Germinal center (tissue), 1 donor: Measurements from ENCODE around the gene ESPL1.

Experiments used
- DNase-seq: peaks from one replicate; pipeline ENCODE4 v3.0.0; 2012; ENCODE audit warnings: mixed read lengths, low spot score

ESPL1 gene

GRCh38 chr12:53231671-53231920 lies 36.5 kb upstream of the ESPL1 start:
- no peak for DNase-seq

DNA sequence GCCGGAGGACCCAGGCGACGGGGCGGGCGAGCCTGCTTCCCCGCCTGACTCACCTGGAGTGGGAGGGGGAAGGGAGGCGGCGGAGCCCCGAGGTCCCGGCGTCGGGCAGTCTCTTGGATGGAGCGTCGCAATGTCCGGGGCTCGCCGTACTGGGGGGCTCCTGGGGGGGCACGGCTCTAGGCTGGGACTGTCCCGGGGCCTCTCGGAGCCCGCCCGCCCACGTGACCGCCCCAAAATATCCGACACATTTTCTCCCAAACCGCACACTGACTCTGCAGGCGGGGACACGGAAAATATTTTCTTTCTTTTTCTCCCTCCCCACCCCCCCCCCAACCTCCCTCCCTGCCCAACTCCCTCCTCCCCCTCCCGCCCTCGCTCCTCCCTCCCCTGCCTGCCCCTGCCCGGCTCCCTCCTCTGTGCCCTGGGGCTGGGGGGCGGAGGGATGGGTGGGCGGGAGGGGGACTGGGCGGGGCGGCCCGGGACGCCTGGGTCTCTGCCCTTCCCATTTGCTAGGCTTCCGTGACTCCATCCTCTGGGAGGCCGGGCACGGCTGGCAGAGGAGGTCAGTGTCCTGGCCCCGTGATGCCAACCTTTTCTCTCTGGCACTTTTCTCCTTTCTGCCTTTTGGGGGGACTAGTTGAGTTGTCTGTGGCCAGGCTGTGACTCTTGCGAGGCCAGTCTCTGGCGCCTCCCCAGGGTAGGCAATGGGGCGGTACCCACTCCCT lies 36.0 kb upstream of the ESPL1 start, which contains the start of gene RARG:
Gene RARG, minus strand, starts transcription at position 289 of the 725 bp plus-strand sequence. CDS start 4,664 bp downstream, outside the sequence.
- peak; percentile 58 for DNase-seq

DNA sequence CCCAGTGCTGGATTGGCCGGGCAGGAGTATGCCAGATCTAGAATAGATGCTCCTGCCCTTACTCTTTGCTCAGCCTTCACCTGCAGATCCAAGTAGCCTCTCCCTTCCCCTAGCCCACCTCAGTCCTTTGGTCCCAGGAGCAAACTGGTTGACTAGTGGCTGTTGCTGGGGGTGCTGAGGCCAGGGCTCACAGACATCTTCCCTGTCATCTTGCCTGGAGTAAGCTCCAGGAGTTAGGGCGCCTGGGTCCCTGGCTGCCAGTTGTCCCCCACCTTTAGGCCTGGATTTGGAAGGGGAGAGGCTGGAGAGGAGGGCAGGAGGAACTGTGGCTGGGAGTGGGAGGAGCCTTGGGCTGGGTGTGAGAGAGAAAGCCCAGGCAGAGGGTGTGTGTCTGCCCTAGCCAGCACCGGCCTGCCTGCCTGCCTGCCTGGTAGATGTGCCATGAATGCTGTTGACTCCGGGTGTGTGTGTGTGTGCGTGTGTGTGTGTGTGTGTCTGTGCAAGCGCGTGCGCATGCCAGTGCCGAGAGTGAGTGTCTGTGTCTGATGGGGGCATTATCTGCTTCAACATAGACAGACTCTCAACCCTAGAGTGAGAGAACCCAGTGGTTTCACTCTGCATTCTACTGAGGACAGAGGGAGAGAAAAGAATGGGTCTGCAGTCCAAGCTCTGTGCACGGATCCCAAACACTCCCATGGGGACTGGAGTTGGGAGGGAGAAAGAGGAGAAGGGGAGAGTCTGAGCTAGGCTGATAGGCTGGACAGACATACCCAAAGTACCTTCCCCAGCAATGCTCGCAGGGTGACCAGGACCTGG lies 35.2 kb upstream of the ESPL1 start:
- no peak for DNase-seq

- no peak for DNase-seq
These were observed 34.4 kb upstream of the ESPL1 start for GRCh38 chr12:53233671-53234121.

GRCh38 chr12:53234271-53234914 lies 33.7 kb upstream of the ESPL1 start:
- no peak for DNase-seq

GRCh38 chr12:53235164-53235563 lies 32.9 kb upstream of the ESPL1 start:
- no peak for DNase-seq

- no peak for DNase-seq
These were observed 32.2 kb upstream of the ESPL1 start for GRCh38 chr12:53235742-53236442.

GRCh38 chr12:53236443-53237111 lies 31.5 kb upstream of the ESPL1 start:
- DNase-seq: no peak

GRCh38 chr12:53239643-53240258 lies 28.3 kb upstream of the ESPL1 start:
- DNase-seq: no peak

DNA sequence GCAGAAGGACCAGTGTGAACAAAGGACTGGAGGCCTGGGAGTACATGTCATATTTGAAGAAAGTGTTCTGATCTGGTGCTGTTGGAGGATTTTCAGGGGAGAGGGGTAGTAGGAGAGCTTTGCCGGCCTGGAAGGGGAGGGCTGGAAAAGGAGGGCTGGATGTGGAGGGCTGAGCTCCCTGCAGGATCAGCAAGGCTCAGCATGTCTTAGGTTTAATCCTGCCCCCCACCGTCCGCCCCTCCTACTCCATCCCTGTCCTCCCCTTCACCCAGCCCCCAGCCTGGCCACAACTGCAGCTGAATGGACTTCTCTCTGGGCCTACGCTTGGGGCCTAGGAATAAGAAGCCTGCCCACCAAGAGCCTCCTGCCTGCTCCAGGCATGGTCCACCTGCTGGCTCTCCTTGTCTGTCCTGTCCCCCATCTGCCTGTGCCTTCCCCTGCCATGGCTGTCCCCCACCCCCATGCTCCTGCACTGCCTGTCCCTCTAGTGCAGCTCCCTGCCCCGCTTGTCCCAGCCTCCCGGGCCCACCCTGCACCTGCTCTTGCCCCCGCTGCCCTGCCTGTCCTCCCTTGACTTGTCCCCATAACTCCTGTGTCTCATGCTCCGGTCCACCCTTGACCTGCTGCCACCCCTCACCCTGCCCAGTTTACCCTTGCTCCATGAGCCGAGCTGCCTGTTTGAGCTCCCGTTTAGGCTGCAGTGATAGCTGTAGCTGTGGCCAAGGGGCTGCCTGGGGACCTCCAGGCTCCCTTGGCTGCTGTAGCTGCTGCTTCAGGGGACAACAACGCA lies 26.3 kb upstream of the ESPL1 start:
- no peak for DNase-seq

DNA sequence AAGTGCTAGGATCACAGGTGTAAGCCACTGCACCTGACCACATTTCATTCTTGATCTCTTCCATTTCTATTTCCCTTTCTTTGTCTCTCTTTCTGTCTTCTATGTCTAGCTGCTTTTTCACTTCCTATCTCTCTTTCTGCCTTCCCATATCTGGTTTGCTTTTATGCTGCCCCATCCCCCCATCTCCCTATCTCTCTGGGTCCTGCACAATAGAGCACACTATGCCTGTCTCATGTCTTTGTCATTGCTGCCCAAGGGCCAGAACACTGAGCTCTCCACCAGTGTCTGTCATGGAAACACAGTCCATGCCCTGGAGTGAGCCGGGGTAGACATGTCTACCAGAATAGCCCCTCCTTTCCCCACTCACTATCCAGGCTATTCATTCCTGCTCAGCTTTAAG lies 23.8 kb upstream of the ESPL1 start:
- no peak for DNase-seq

DNA sequence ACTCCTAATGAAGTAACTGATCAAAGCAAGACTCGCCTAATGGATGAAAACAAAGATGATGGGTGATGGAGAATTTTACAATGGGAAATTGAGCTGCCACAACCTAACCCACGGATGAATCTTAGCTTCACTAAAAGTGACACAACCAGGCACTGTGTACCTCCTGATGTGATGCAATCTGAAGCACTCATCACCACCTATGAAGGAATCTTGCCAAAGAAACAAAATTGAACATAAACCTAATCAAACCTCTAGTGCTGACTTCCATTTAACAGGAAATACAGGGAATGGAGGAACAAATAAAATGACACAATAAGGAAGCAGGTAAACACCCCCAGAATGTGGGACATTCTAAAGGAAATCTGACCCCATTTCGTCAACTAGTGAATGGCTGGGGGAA lies 22.8 kb upstream of the ESPL1 start:
- no peak for DNase-seq

DNA sequence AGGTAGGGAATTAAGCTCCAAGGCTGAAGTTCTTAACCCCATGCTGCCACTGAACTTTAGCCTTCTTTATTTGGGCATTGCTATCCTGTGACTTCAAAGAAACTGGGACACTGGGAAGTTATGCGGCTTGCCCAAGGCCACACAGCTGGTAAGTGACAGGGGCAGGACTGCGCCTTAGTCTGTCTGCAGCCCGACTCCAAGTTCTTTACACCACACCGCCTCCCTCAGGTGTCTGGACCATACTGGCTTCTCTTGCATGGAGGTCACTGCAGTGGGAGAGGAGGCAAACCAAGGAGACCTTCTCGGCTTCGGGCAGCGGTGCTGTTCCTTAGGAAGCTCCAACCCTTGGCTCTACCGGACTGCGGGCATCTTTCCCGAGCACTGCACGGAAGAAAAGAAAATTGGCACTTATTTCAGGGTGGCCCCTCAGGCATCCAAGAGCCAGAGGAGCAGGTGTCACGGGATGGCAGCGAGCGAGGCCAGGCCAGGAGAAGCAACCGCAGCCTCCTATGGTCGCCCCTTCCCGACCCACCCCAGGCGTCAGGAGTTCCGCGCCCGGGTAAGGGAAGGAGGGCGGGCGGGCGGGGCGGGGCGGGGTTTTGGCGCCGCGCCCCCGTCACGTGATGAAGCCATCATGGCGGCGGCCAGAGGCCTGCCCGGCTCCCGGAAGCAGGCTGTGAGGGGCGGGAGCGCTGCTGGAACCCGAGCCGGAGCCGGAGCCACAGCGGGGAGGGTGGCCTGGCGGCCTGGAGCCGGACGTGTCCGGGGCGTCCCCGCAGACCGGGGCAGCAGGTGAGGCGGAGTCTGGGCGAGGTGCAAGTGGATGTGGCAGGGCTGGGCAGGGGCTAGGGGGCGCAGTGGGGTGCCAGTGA lies 16.4 kb upstream of the ESPL1 start:
- peak; percentile 91 for DNase-seq

DNA sequence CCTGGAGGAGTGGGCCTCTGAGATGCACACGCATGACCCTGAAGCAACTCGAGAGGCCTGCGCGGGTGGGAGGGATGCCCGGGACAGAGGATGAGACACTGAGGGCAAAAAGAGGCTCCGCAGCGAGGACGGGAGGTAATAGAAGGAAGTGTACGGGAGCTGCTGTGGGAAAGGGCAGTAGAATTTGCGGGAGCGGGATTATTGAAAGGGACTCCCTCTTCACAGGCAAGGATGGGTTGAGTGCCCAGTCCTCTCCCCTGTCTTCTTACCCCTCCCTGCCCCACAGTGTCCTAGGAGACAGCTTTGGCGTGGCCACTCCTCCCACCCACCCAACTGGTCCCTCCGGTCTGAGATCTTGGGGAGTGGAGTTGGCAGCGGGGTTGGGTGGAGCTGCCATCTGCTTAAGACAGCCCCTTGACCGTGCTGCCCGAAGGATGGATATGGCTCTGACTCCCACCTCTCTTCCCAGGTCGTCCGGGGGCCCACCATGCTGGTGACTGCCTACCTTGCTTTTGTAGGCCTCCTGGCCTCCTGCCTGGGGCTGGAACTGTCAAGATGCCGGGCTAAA lies 15.7 kb upstream of the ESPL1 start:
- no peak for DNase-seq

- no peak for DNase-seq
These were observed 14.8 kb upstream of the ESPL1 start for GRCh38 chr12:53253298-53253697.

DNA sequence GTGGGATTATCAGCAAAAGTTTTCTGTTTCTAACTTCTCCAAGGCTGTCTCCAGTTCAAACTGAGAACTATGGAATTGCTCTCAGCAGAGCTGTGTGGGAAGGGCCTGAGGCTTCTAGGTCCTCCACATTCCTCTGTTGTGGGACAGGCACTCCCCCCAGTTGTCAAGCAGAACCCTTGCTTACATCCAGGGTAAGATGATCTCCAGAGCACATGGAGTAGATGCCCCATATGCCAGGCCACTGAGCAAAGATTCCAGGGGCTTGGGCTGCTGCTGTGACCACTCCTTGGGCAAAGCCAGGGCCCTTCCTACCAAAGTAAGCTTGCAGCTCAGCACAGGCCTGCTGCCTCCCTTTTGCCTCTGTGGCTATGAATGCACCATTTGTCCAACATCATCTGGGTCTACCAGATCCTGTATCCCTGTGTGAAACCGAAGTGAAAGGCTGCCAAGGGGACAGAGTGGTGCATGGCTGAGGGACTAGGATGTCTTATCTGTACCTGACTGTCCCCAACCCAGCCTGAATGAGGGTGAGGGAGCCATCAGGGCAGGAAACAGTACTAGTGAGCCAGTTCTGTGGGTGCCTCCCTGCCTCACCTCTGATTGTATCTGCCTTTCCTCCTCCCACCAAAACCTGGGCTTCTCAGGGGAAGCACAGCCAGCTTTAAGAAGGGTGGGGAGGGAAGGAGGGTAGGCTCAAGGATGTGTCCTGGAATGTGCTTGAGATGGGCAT lies 13.1 kb upstream of the ESPL1 start:
- DNase-seq: no peak

DNA sequence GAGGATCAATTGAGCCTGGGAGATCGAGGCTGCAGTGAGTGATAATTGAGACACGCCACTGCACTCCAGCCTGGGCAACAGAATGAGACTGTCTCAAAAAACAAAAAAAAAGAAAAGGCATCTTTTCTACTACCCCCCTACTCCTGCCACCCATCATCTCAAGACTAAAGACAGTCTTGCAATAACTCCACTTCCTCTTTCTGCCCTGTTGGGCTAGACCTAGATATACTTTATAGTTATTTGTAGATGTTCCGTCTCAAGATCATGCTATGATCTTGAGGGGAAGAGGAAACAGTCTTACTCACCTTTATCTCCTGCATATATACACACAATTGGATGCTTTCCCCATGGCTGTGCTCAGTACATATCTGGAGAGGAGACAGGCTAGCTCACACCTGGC lies 12.1 kb upstream of the ESPL1 start:
- peak; percentile 75 for DNase-seq
